PFSK-1 (cell line): Measurements from ENCODE around the gene ELN.

Source experiments
- FOXP2 ChIP-seq: optimal IDR thresholded peaks from 2 replicates; pipeline ENCODE3; 2011; ENCODE audit warnings: borderline replicate concordance, control low read depth, inconsistent platforms; ENCODE audit not compliant: insufficient read depth; ENCODE audit errors: extremely low read length, extremely low read depth
- POLR2AphosphoS5 ChIP-seq: IDR thresholded peaks from 2 replicates; pipeline ENCODE4 v1.6.1; 2012; ENCODE audit warnings: low read depth, mild to moderate bottlenecking, control low read depth, low read length, moderate library complexity
- REST ChIP-seq, 2 experiments: IDR thresholded peaks; 2 replicates each; pipeline versions ENCODE4 v1.6.1 to v1.8.0; 2011 to 2012; ENCODE audit warnings: low read depth in 2 of 2, low read length in 2 of 2, control low read depth in 1 of 2, inconsistent platforms in 1 of 2, mild to moderate bottlenecking in 1 of 2, moderate library complexity in 1 of 2; ENCODE audit not compliant: insufficient read depth in 1 of 2
- SIN3A ChIP-seq: IDR thresholded peaks from 2 replicates; pipeline ENCODE4 v1.6.1; 2012; ENCODE audit warnings: mild to moderate bottlenecking, low read length, moderate library complexity, borderline replicate concordance; ENCODE audit not compliant: insufficient read depth
- TAF1 ChIP-seq: IDR thresholded peaks from 2 replicates; pipeline ENCODE4 v1.6.1; 2012; ENCODE audit warnings: low read length, control low read depth, borderline replicate concordance; ENCODE audit not compliant: insufficient read depth

Gene ELN

GRCh38 chr7:74007242-74007567, 20.8 kb upstream of the ELN start:
- TF ChIP-seq REST (IDR thresholded peaks at IDR 0.05; ENCODE audit: insufficient read depth in 1 of 2, low read depth in 2 of 2, low read length in 2 of 2) (no peak), SIN3A (no peak), FOXP2 (no peak), POLR2AphosphoS5 (no peak), TAF1 (no peak)

- no peak for TF ChIP-seq REST (IDR thresholded peaks at IDR 0.05; ENCODE audit: insufficient read depth in 1 of 2, low read depth in 2 of 2, low read length in 2 of 2)
- TF ChIP-seq SIN3A, result no peak
- no peak for TF ChIP-seq FOXP2
- no peak for TF ChIP-seq TAF1
- TF ChIP-seq POLR2AphosphoS5, result no peak
Observed at GRCh38 chr7:74008687-74009086, 19.3 kb upstream of the ELN start.

GRCh38 chr7:74009719-74010118, 18.3 kb upstream of the ELN start:
- TF ChIP-seq POLR2AphosphoS5 (no peak), REST (IDR thresholded peaks at IDR 0.05; ENCODE audit: insufficient read depth in 1 of 2, low read depth in 2 of 2, low read length in 2 of 2) (no peak), SIN3A (no peak)

GRCh38 chr7:74010407-74010806, 17.6 kb upstream of the ELN start:
- TF ChIP-seq FOXP2 (no peak), SIN3A (no peak), TAF1 (no peak), POLR2AphosphoS5 (no peak), REST (IDR thresholded peaks at IDR 0.05; ENCODE audit: insufficient read depth in 1 of 2, low read depth in 2 of 2, low read length in 2 of 2) (no peak)

GRCh38 chr7:74012842-74013249, 15.1 kb upstream of the ELN start:
- no peak for TF ChIP-seq TAF1
- TF ChIP-seq REST (IDR thresholded peaks at IDR 0.05; ENCODE audit: insufficient read depth in 1 of 2, low read depth in 2 of 2, low read length in 2 of 2), result no peak
- TF ChIP-seq FOXP2, result no peak
- TF ChIP-seq POLR2AphosphoS5, result no peak
- TF ChIP-seq SIN3A, result no peak
